DOHH2 (cell line): ENCODE data around the gene TMEM53.

Experiments used
- H3F3A ChIP-seq: fragments of 200-600 bp; sonication (generic), shearing (Covaris generic); 2 replicates; pipeline ENCODE4 v1.6.0; 2016; ENCODE audit warnings: antibody characterized with exemption, mild to moderate bottlenecking; ENCODE audit not compliant: control insufficient read depth, insufficient read depth
- H3K27ac ChIP-seq: fragments of 200-600 bp; sonication (generic); 2 replicates; pipeline ENCODE4 v1.5.1; 2014; ENCODE audit warnings: low read depth, mild to moderate bottlenecking, low read length, moderate library complexity
- H3K27me3 ChIP-seq: fragments of 200-600 bp; sonication (generic); 2 replicates; pipeline ENCODE4 v1.6.1; 2014; ENCODE audit warnings: mild to moderate bottlenecking, low read length, mixed read lengths; ENCODE audit not compliant: control insufficient read depth
- H3K36me3 ChIP-seq: fragments of 200-600 bp; sonication (generic); 2 replicates; pipeline ENCODE4 v1.6.1; 2014; ENCODE audit warnings: mild to moderate bottlenecking, low read length, moderate library complexity, mixed read lengths; ENCODE audit not compliant: control insufficient read depth
- H3K4me1 ChIP-seq: fragments of 200-600 bp; sonication (generic); 2 replicates; pipeline ENCODE4 v1.6.1; 2014; ENCODE audit warnings: mild to moderate bottlenecking, low read length, mixed read lengths; ENCODE audit not compliant: control insufficient read depth
- H3K4me2 ChIP-seq: fragments of 200-600 bp; sonication (generic); 2 replicates; pipeline ENCODE4 v1.6.0; 2014; ENCODE audit warnings: mild to moderate bottlenecking, low read length, moderate library complexity
- H3K4me3 ChIP-seq: fragments of 200-600 bp; sonication (generic); 2 replicates; pipeline ENCODE4 v1.5.1; 2014; ENCODE audit warnings: mild to moderate bottlenecking, low read length, mixed read lengths
- H3K79me2 ChIP-seq: fragments of 200-600 bp; sonication (generic); 2 replicates; pipeline ENCODE4 v1.6.1; 2014; ENCODE audit warnings: mild to moderate bottlenecking, low read length, mixed read lengths; ENCODE audit not compliant: control insufficient read depth
- H3K9me2 ChIP-seq: fragments of 200-600 bp; sonication (generic); replicated peaks from 2 replicates; pipeline ENCODE4 v1.6.1; 2014; ENCODE audit warnings: mild to moderate bottlenecking, low read length, mixed read lengths; ENCODE audit not compliant: control insufficient read depth
- H3K9me3 ChIP-seq: fragments of 200-600 bp; sonication (generic); 2 replicates; pipeline ENCODE4 v1.6.1; 2014; ENCODE audit warnings: antibody characterized with exemption, low read length, mixed read lengths; ENCODE audit not compliant: control insufficient read depth, insufficient read depth
- H4K20me1 ChIP-seq: fragments of 200-600 bp; sonication (generic); 2 replicates; pipeline ENCODE4 v1.6.0; 2014; ENCODE audit warnings: low read depth, mild to moderate bottlenecking, antibody characterized with exemption, low read length, moderate library complexity; ENCODE audit not compliant: control insufficient read depth, insufficient read depth
- EZH2phosphoT487 ChIP-seq: fragments of 200-600 bp; sonication (generic); IDR thresholded peaks from 2 replicates; pipeline ENCODE4 v1.6.1; 2017; ENCODE audit warnings: borderline replicate concordance, mild to moderate bottlenecking, antibody characterized with exemption, low read length, moderate library complexity, mixed read lengths
- TF ChIP-seq, protein P1 (sequence below): fragments of 200-600 bp; sonication (generic); IDR thresholded peaks from one replicate; pipeline ENCODE4 v1.5.1; 2014; ENCODE audit warnings: antibody characterized with exemption, mild to moderate bottlenecking, low read depth, low read length; ENCODE audit not compliant: poor library complexity, severe bottlenecking

Gene TMEM53

GRCh38 chr1:44642255-44642654, 32.0 kb downstream of the TMEM53 start:
- Histone ChIP-seq H4K20me1 (no peaks in the 10 kb centered on the region), H3K4me1 (no peaks in the 10 kb centered on the region), H3K9me3 (no peaks in the 10 kb centered on the region), H3K27me3 (no peaks in the 10 kb centered on the region), H3K4me2 (no peak overlapping the region), H3K9me2 (no peaks in the 10 kb centered on the region), H3K79me2 (0 out of 2 replicates have a peak, but pooled peaks cover 5% of the 10 kb centered on the region), H3F3A (no peaks in the 10 kb centered on the region), H3K27ac (no peak overlapping the region), H3K4me3 (no peak overlapping the region), H3K36me3 (peaks cover 93% of the 10 kb centered on the region)
- TF ChIP-seq, protein P1, sequence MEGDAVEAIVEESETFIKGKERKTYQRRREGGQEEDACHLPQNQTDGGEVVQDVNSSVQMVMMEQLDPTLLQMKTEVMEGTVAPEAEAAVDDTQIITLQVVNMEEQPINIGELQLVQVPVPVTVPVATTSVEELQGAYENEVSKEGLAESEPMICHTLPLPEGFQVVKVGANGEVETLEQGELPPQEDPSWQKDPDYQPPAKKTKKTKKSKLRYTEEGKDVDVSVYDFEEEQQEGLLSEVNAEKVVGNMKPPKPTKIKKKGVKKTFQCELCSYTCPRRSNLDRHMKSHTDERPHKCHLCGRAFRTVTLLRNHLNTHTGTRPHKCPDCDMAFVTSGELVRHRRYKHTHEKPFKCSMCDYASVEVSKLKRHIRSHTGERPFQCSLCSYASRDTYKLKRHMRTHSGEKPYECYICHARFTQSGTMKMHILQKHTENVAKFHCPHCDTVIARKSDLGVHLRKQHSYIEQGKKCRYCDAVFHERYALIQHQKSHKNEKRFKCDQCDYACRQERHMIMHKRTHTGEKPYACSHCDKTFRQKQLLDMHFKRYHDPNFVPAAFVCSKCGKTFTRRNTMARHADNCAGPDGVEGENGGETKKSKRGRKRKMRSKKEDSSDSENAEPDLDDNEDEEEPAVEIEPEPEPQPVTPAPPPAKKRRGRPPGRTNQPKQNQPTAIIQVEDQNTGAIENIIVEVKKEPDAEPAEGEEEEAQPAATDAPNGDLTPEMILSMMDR = no peak
- no peak for TF ChIP-seq EZH2phosphoT487

GRCh38 chr1:44641126-44642102, 32.9 kb downstream of the TMEM53 start:
- H3K4me3 ChIP-seq = no peak overlapping the region
- H3F3A ChIP-seq = no peaks in the 10 kb centered on the region
- H3K4me1 ChIP-seq = no peaks in the 10 kb centered on the region
- H3K79me2 ChIP-seq = 0 out of 2 replicates have a peak, but pooled peaks cover 5% of the 10 kb centered on the region
- no peak overlapping the region for H3K4me2 ChIP-seq
- no peaks in the 10 kb centered on the region for H4K20me1 ChIP-seq
- H3K9me2 ChIP-seq = no peaks in the 10 kb centered on the region
- no peak overlapping the region for H3K27ac ChIP-seq
- no peak for TF ChIP-seq EZH2phosphoT487
- TF ChIP-seq, protein P1 = no peak
- H3K27me3 ChIP-seq = no peaks in the 10 kb centered on the region
- no peaks in the 10 kb centered on the region for H3K9me3 ChIP-seq
- H3K36me3 ChIP-seq = peaks cover 93% of the 10 kb centered on the region

GRCh38 chr1:44640200-44640853, 34.0 kb downstream of the TMEM53 start:
- Histone ChIP-seq H3K27me3 (no peaks in the 10 kb centered on the region), H3K9me2 (no peaks in the 10 kb centered on the region), H3K36me3 (peaks cover 94% of the 10 kb centered on the region), H3K4me3 (no peak overlapping the region), H3K79me2 (peaks cover 9% of the 10 kb centered on the region), H4K20me1 (no peaks in the 10 kb centered on the region), H3K9me3 (no peaks in the 10 kb centered on the region), H3K27ac (no peak overlapping the region), H3K4me1 (no peaks in the 10 kb centered on the region), H3K4me2 (no peak overlapping the region), H3F3A (no peaks in the 10 kb centered on the region)
- TF ChIP-seq EZH2phosphoT487 = no peak
- TF ChIP-seq, protein P1 = no peak
